Liver (tissue), 9 donors: ENCODE results near the gene FOXI1. TPM values are rescaled to one million over a fixed set of nuclear protein-coding genes. Genes with fewer than 3 reads are reported as not detected.

Source experiments
- DNase-seq: peaks from one replicate; pipeline ENCODE4 v3.0.0-alpha.2; 2017; ENCODE audit warnings: low spot score
- H3K27ac ChIP-seq, 2 donors: one replicate each; pipeline ENCODE4 v1.7.0; 2013; ENCODE audit warnings: inconsistent platforms in 2 of 2, low read length in 2 of 2, control low read depth in 1 of 2, low read depth in 1 of 2, mild to moderate bottlenecking in 1 of 2
- H3K27me3 ChIP-seq, 4 donors: one replicate each; pipeline versions ENCODE4 v1.6.1 to v1.7.0; 2013; ENCODE audit warnings: low read length in 3 of 4, inconsistent platforms in 1 of 4, mild to moderate bottlenecking in 1 of 4, moderate library complexity in 1 of 4; ENCODE audit not compliant: control insufficient read depth in 4 of 4, insufficient read depth in 4 of 4
- H3K36me3 ChIP-seq, 4 donors: one replicate each; pipeline versions ENCODE4 v1.6.1 to v1.7.0; 2013; ENCODE audit warnings: low read length in 3 of 4, mild to moderate bottlenecking in 3 of 4, low read depth in 1 of 4, moderate library complexity in 1 of 4; ENCODE audit not compliant: control insufficient read depth in 4 of 4, insufficient read depth in 3 of 4
- H3K4me1 ChIP-seq, 4 donors: one replicate each; pipeline versions ENCODE4 v1.6.1 to v1.7.0; 2013; ENCODE audit warnings: low read length in 3 of 4, mild to moderate bottlenecking in 3 of 4, moderate library complexity in 1 of 4; ENCODE audit not compliant: control insufficient read depth in 4 of 4, insufficient read depth in 4 of 4
- H3K4me3 ChIP-seq, 3 donors: one replicate each; pipeline versions ENCODE4 v1.6.1 to v1.7.0; 2013; ENCODE audit warnings: low read length in 3 of 3, control low read depth in 1 of 3, low read depth in 1 of 3, mild to moderate bottlenecking in 1 of 3
- H3K9ac ChIP-seq, 2 donors: one replicate each; pipeline ENCODE4 v1.7.0; 2013; ENCODE audit warnings: low read length in 2 of 2, mild to moderate bottlenecking in 2 of 2, moderate library complexity in 2 of 2, control low read depth in 1 of 2, low read depth in 1 of 2
- H3K9me3 ChIP-seq, 4 donors: one replicate each; pipeline versions ENCODE4 v1.6.1 to v1.7.0; 2013; ENCODE audit warnings: low read length in 3 of 4; ENCODE audit not compliant: control insufficient read depth in 4 of 4
- ATF3 ChIP-seq: IDR thresholded peaks from 2 replicates; pipeline ENCODE4 v1.6.1; 2016; ENCODE audit warnings: antibody characterized with exemption
- CTCF ChIP-seq: fragments of 150-350 bp; IDR thresholded peaks from 2 replicates; pipeline ENCODE4 v1.5.1; 2017; ENCODE audit warnings: improper control_type of control experiment, low read depth, low read length; ENCODE audit not compliant: missing input control
- EGR1 ChIP-seq, 2 donors: IDR thresholded peaks; 2 replicates each; pipeline ENCODE4 v1.6.1; 2016 to 2018; ENCODE audit warnings: antibody characterized with exemption in 2 of 2, low read depth in 2 of 2
- FOXA1 ChIP-seq: IDR thresholded peaks from 2 replicates; pipeline ENCODE4 v1.6.1; 2016; ENCODE audit warnings: antibody characterized with exemption
- FOXA2 ChIP-seq: IDR thresholded peaks from 2 replicates; pipeline ENCODE4 v1.6.1; 2016; ENCODE audit warnings: antibody characterized with exemption
- GABPA ChIP-seq, 2 donors: IDR thresholded peaks in 1 of 2; conservative IDR thresholded peaks in 1 of 2; 2 replicates each; pipeline ENCODE4 v1.6.1; 2016; ENCODE audit warnings: antibody characterized with exemption in 2 of 2, mild to moderate bottlenecking in 1 of 2, moderate library complexity in 1 of 2
- HNF4A ChIP-seq, 2 donors: conservative IDR thresholded peaks; 2 replicates each; pipeline ENCODE4 v1.6.1; 2016; ENCODE audit warnings: antibody characterized with exemption in 2 of 2, mild to moderate bottlenecking in 2 of 2
- HNF4G ChIP-seq: IDR thresholded peaks from 2 replicates; pipeline ENCODE4 v1.6.1; 2016; ENCODE audit warnings: antibody characterized with exemption
- JUND ChIP-seq, 2 donors: IDR thresholded peaks; 2 replicates each; pipeline ENCODE4 v1.6.1; 2016; ENCODE audit warnings: antibody characterized with exemption in 2 of 2
- MAX ChIP-seq: IDR thresholded peaks from 2 replicates; pipeline ENCODE4 v1.6.1; 2016; ENCODE audit warnings: antibody characterized with exemption
- NR2F2 ChIP-seq: IDR thresholded peaks from 2 replicates; pipeline ENCODE4 v1.6.1; 2016; ENCODE audit warnings: antibody characterized with exemption
- RAD21 ChIP-seq, 2 donors: IDR thresholded peaks; 2 replicates each; pipeline ENCODE4 v1.6.1; 2016; ENCODE audit warnings: antibody characterized with exemption in 2 of 2, mild to moderate bottlenecking in 2 of 2
- REST ChIP-seq: IDR thresholded peaks from 2 replicates; pipeline ENCODE4 v1.6.1; 2016; ENCODE audit warnings: antibody characterized with exemption, mild to moderate bottlenecking
- RXRA ChIP-seq, 2 donors: IDR thresholded peaks; 2 replicates each; pipeline ENCODE4 v1.6.1; 2017 to 2018; ENCODE audit warnings: antibody characterized with exemption in 2 of 2, mild to moderate bottlenecking in 1 of 2
- SP1 ChIP-seq: IDR thresholded peaks from 2 replicates; pipeline ENCODE4 v1.6.1; 2018; ENCODE audit warnings: antibody characterized with exemption, mild to moderate bottlenecking
- TAF1 ChIP-seq: conservative IDR thresholded peaks from 2 replicates; pipeline ENCODE4 v1.6.1; 2016; ENCODE audit warnings: antibody characterized with exemption, mild to moderate bottlenecking
- YY1 ChIP-seq: IDR thresholded peaks from 2 replicates; pipeline ENCODE4 v1.6.1; 2016; ENCODE audit warnings: antibody characterized with exemption, mild to moderate bottlenecking
- ZBTB33 ChIP-seq: IDR thresholded peaks from 2 replicates; pipeline ENCODE4 v1.6.1; 2016; ENCODE audit warnings: antibody characterized with exemption
- WGBS: extraction: QIAGEN DNeasy Blood & Tissue Kit; methylation state at CpG from one replicate; pipeline ENCODE4 v1.1.7; 2013; 5-methylcytosine and 5-hydroxymethylcytosine counted together
- polyA plus RNA-seq, 2 donors: library from polyadenylated mRNA; stranded (reverse) in 1 of 2; unstranded in 1 of 2; fragments of 200-250 nt in 1 of 2; fragments of >200 nt in 1 of 2; fragmentation: Nextera tagmentation in 1 of 2; extraction: Ambion mirVana in 1 of 2; gene quantifications; one replicate each; pipeline versions ENCODE4 v1.2.1 to v1.2.3, GENCODE V29; 2013 to 2015
- total RNA-seq, 2 donors: library from RNA; depleted of rRNA; stranded (reverse); fragments of >200 nt; gene quantifications; one replicate each; pipeline ENCODE4 v1.2.3, GENCODE V29; 2014
- donor health status: healthy.
- donor health status: healthy.
- donor health status: healthy.
- donor health status: healthy.
- donor health status: healthy.

Gene FOXI1
- total and polyA plus RNA-seq, 4 donors, result not detected

- H3K4me3 ChIP-seq, result no peak overlapping the region
- TF ChIP-seq RAD21 (IDR thresholded peaks at IDR 0.05), result no peak
- no peaks in the 10 kb centered on the region for H3K4me1 ChIP-seq
- WGBS, result 88% methylated on average over 5 of the region's 5 CpGs
- peaks cover 0 to 2% (median under 1%) of the 10 kb centered on the region in 4 donors for H3K36me3 ChIP-seq
- H3K27ac ChIP-seq, result no peak overlapping the region
- H3K27me3 ChIP-seq, result peaks cover 0 to 3% (median 0%) of the 10 kb centered on the region in 4 donors
- DNase-seq, result no peak
- H3K9me3 ChIP-seq, result no peaks in the 10 kb centered on the region
- no peak overlapping the region for H3K9ac ChIP-seq
Measured at GRCh38 chr5:170077526-170077925, 28.2 kb upstream of the FOXI1 start.

- Histone ChIP-seq H3K36me3 (peaks cover 0 to 2% (median under 1%) of the 10 kb centered on the region in 4 donors), H3K27ac (no peak overlapping the region), H3K9me3 (no peaks in the 10 kb centered on the region), H3K27me3 (peaks cover 0 to 3% (median 0%) of the 10 kb centered on the region in 4 donors), H3K4me1 (no peaks in the 10 kb centered on the region), H3K9ac (no peak overlapping the region), H3K4me3 (no peak overlapping the region)
- no peak for DNase-seq
- no peak for TF ChIP-seq JUND (IDR thresholded peaks at IDR 0.05)
- no peak for TF ChIP-seq GABPA (IDR thresholded peaks at IDR 0.05 in 1 of 2, conservative IDR thresholded peaks at IDR 0.05 in 1 of 2)
- TF ChIP-seq FOXA1, result no peak
- TF ChIP-seq SP1, result no peak
- TF ChIP-seq TAF1, result no peak
- TF ChIP-seq RXRA (IDR thresholded peaks at IDR 0.05), result no peak
- TF ChIP-seq CTCF, result no peak
- no peak for TF ChIP-seq EGR1 (IDR thresholded peaks at IDR 0.05; ENCODE audit: low read depth in 2 of 2)
- TF ChIP-seq HNF4G, result no peak
- no peak for TF ChIP-seq ATF3
- no peak for TF ChIP-seq ZBTB33
- no peak for TF ChIP-seq YY1
- TF ChIP-seq HNF4A (conservative IDR thresholded peaks at IDR 0.05), result no peak
- no peak for TF ChIP-seq REST
- TF ChIP-seq RAD21 (IDR thresholded peaks at IDR 0.05), result no peak
- TF ChIP-seq NR2F2, result no peak
- no peak for TF ChIP-seq MAX
- TF ChIP-seq FOXA2, result no peak
- WGBS, result 69% methylated on average over 3 of the region's 3 CpGs
Measured at GRCh38 chr5:170078458-170078857, 27.2 kb upstream of the FOXI1 start.
